SK-N-SH (cell line): Measurements from ENCODE around the gene CSNK2A2. TPM values are rescaled to one million over a fixed set of nuclear protein-coding genes. Genes with fewer than 3 reads are reported as not detected.

Experiments used
- CTCF ChIA-PET: fragments of 300-600, 350-600 bp; formaldehyde crosslinking; extraction: SDS; loops from one replicate; lab custom pipeline; 2021; lab: Yijun Ruan, JAX
- POLR2A ChIA-PET: fragments of 350-600 bp; sonication (Branson Sonifier 250); formaldehyde crosslinking; extraction: SDS; loops from one replicate; lab custom pipeline; 2020; ENCODE audit warnings: antibody characterized with exemption, inconsistent platforms; lab: Yijun Ruan, JAX
- DNase-seq: peaks from one replicate; pipeline ENCODE4 v3.0.0; 2012
- H2AFZ ChIP-seq: fragments of 200-600 bp; sonication (generic); 2 replicates; pipeline ENCODE4 v1.8.1; 2016; ENCODE audit warnings: antibody characterized with exemption, mild to moderate bottlenecking, low read depth
- H3F3A ChIP-seq: fragments of 200-600 bp; sonication (generic); replicated peaks from 2 replicates; pipeline ENCODE3; 2016; ENCODE audit warnings: antibody characterized with exemption, mild to moderate bottlenecking; ENCODE audit not compliant: insufficient read depth
- H3K27ac ChIP-seq, 2 experiments: fragments of 200-500 bp in 1 of 2; fragments of 200-600 bp in 1 of 2; sonication (Bioruptor generic) in 1 of 2; sonication (generic), shearing (Covaris generic) in 1 of 2; 2 replicates each; pipeline versions ENCODE4 v1.5.1 to v1.6.1; 2014 to 2016; ENCODE audit warnings: low read depth in 2 of 2, inconsistent platforms in 1 of 2, low read length in 1 of 2, mild to moderate bottlenecking in 1 of 2, mixed read lengths in 1 of 2
- H3K27me3 ChIP-seq: fragments of 200-600 bp; sonication (generic), shearing (Covaris generic); 2 replicates; pipeline ENCODE4 v1.6.1; 2016; ENCODE audit warnings: mixed run types; ENCODE audit not compliant: insufficient read depth
- H3K36me3 ChIP-seq, 2 experiments: fragments of 200-500 bp in 1 of 2; fragments of 200-600 bp in 1 of 2; sonication (Bioruptor generic) in 1 of 2; sonication (generic) in 1 of 2; replicated peaks in 1 of 2; 2 replicates each; pipeline versions ENCODE3 to v1.5.1; 2014 to 2016; ENCODE audit warnings: low read length in 1 of 2, mild to moderate bottlenecking in 1 of 2; ENCODE audit not compliant: insufficient read depth in 2 of 2, control insufficient read depth in 1 of 2
- H3K4me1 ChIP-seq, 2 experiments: fragments of 200-500 bp in 1 of 2; fragments of 200-600 bp in 1 of 2; sonication (Bioruptor generic) in 1 of 2; sonication (generic), shearing (Covaris generic) in 1 of 2; 2 replicates each; pipeline versions ENCODE4 v1.5.1 to v1.6.1; 2014 to 2016; ENCODE audit warnings: low read depth in 1 of 2, low read length in 1 of 2, mixed run types in 1 of 2; ENCODE audit not compliant: insufficient read depth in 2 of 2, control insufficient read depth in 1 of 2
- H3K4me2 ChIP-seq: fragments of 200-600 bp; sonication (generic), shearing (Covaris generic); 2 replicates; pipeline ENCODE4 v1.6.1; 2017; ENCODE audit warnings: mixed run types
- H3K4me3 ChIP-seq, 2 experiments: fragments of 200-500 bp in 1 of 2; fragments of 200-600 bp in 1 of 2; sonication (Bioruptor generic) in 1 of 2; sonication (generic), shearing (Covaris generic) in 1 of 2; 2 replicates each; pipeline versions ENCODE4 v1.5.1 to v1.8.1; 2014 to 2016; ENCODE audit warnings: low read depth in 2 of 2, inconsistent platforms in 1 of 2, low read length in 1 of 2, mild to moderate bottlenecking in 1 of 2, mixed read lengths in 1 of 2, moderate library complexity in 1 of 2
- H3K79me2 ChIP-seq: fragments of 200-600 bp; sonication (generic); 2 replicates; pipeline ENCODE4 v1.8.1; 2017; ENCODE audit warnings: mild to moderate bottlenecking; ENCODE audit not compliant: insufficient read depth
- H3K9ac ChIP-seq: fragments of 200-600 bp; sonication (generic); 2 replicates; pipeline ENCODE4 v1.6.1; 2017; ENCODE audit warnings: mixed run types
- H3K9me2 ChIP-seq: fragments of 200-600 bp; sonication (generic); 2 replicates; pipeline ENCODE4 v1.6.1; 2017; ENCODE audit warnings: mixed run types
- H3K9me3 ChIP-seq: fragments of 200-600 bp; sonication (generic); 2 replicates; pipeline ENCODE4 v1.6.1; 2017; ENCODE audit warnings: mixed run types, mild to moderate bottlenecking, moderate library complexity
- H4K20me1 ChIP-seq: fragments of 200-600 bp; sonication (generic); 2 replicates; pipeline ENCODE4 v1.6.1; 2017; ENCODE audit warnings: mild to moderate bottlenecking, mixed run types; ENCODE audit not compliant: insufficient read depth
- CTCF ChIP-seq: fragments of 200-600 bp; sonication (generic); IDR thresholded peaks from 2 replicates; pipeline ENCODE4 v1.6.1; 2017; ENCODE audit warnings: antibody characterized with exemption, mild to moderate bottlenecking, moderate library complexity
- EP300 ChIP-seq, 2 experiments: IDR thresholded peaks; 2 replicates each; pipeline versions ENCODE4 v1.4.0 to v1.6.1; 2012; ENCODE audit warnings: borderline replicate concordance in 1 of 2, low read depth in 1 of 2, low read length in 1 of 2
- FOXJ3 ChIP-seq: sonication (generic); formaldehyde crosslinking; IDR thresholded peaks from 2 replicates; pipeline ENCODE4 v1.5.1; 2020; ENCODE audit warnings: mild to moderate bottlenecking, missing genetic modification reagents
- FOXM1 ChIP-seq: IDR thresholded peaks from 2 replicates; pipeline ENCODE4 v1.4.0; 2012; ENCODE audit warnings: low read depth, mild to moderate bottlenecking
- GABPA ChIP-seq: IDR thresholded peaks from 2 replicates; pipeline ENCODE4 v1.4.0; 2012; ENCODE audit warnings: low read depth, mild to moderate bottlenecking
- JUND ChIP-seq: IDR thresholded peaks from 2 replicates; pipeline ENCODE4 v1.4.0; 2012
- MXI1 ChIP-seq: IDR thresholded peaks from 2 replicates; pipeline ENCODE4 v1.6.1; 2012; ENCODE audit warnings: mild to moderate bottlenecking, low read depth, low read length, improper control_type of control experiment
- PBX3 ChIP-seq: IDR thresholded peaks from 2 replicates; pipeline ENCODE4; 2012
- RAD21 ChIP-seq: IDR thresholded peaks from 2 replicates; pipeline ENCODE4 v1.6.1; 2012; ENCODE audit warnings: mild to moderate bottlenecking, low read length
- RCOR1 ChIP-seq: fragments of 150-350 bp; IDR thresholded peaks from 2 replicates; pipeline ENCODE4 v1.6.1; 2017; ENCODE audit warnings: antibody characterized with exemption, low read length
- REST ChIP-seq: IDR thresholded peaks from 2 replicates; pipeline ENCODE4 v1.6.1; 2012; ENCODE audit warnings: mild to moderate bottlenecking, low read depth, low read length, moderate library complexity
- RFX5 ChIP-seq: IDR thresholded peaks from 2 replicates; pipeline ENCODE4 v1.6.1; 2012; ENCODE audit warnings: mild to moderate bottlenecking, improper control_type of control experiment, low read length
- RXRA ChIP-seq: IDR thresholded peaks from 2 replicates; pipeline ENCODE4 v1.4.0; 2012; ENCODE audit warnings: low read depth, mild to moderate bottlenecking, borderline replicate concordance
- SIN3A ChIP-seq: IDR thresholded peaks from 2 replicates; pipeline ENCODE4 v1.6.1; 2012; ENCODE audit warnings: low read depth, mild to moderate bottlenecking, low read length, moderate library complexity, borderline replicate concordance
- SMC3 ChIP-seq: IDR thresholded peaks from 2 replicates; pipeline ENCODE4 v1.6.1; 2012; ENCODE audit warnings: low read depth, low read length, improper control_type of control experiment
- TAF1 ChIP-seq: IDR thresholded peaks from 2 replicates; pipeline ENCODE4 v1.6.1; 2012; ENCODE audit warnings: low read depth, mild to moderate bottlenecking, low read length, moderate library complexity, borderline replicate concordance
- TCF12 ChIP-seq: IDR thresholded peaks from 2 replicates; pipeline ENCODE4 v1.4.0; 2012
- USF2 ChIP-seq: fragments of 150-350 bp; IDR thresholded peaks from 2 replicates; pipeline ENCODE4 v1.6.1; 2017; ENCODE audit warnings: antibody characterized with exemption, low read length, low read depth, borderline replicate concordance
- ZBTB33 ChIP-seq: IDR thresholded peaks from 2 replicates; pipeline ENCODE4 v1.4.0; 2012; ENCODE audit warnings: low read depth, borderline replicate concordance
- WGBS: methylation state at CpG from one replicate; pipeline ENCODE4 v1.1.6; 2017; ENCODE audit warnings: low lambda C conversion rate; 5-methylcytosine and 5-hydroxymethylcytosine counted together
- polyA plus RNA-seq, 3 experiments: library from polyadenylated mRNA; depleted of rRNA; stranded (reverse); fragments of >200 nt; gene quantifications; 2 replicates each; pipeline ENCODE4 v1.2.3, GENCODE V29; 2012

CSNK2A2 gene
- polyA plus RNA-seq, 1 of the 3 experiments (the other 2 are of a cell fraction), result 25.8 TPM

GRCh38 chr16:58170223-58170622, 27.7 kb downstream of the CSNK2A2 start:
- ChIA-PET CTCF (interaction anchor here (1.0 to 1.2 kb wide), 2 partner anchors 41 to 593 kb away, joined by 3 read pairs; no protein-coding TSS in a partner anchor), POLR2A (no interaction called here)
- no peak overlapping the region for H3K27ac ChIP-seq
- H3K9me2 ChIP-seq, result no peaks in the 10 kb centered on the region
- H3K36me3 ChIP-seq, result peaks cover 70 to 78% of the 10 kb centered on the region in 2 experiments
- no peaks in the 10 kb centered on the region for H3K27me3 ChIP-seq
- no peaks in the 10 kb centered on the region for H4K20me1 ChIP-seq
- WGBS, result 93% methylated on average over 2 of the region's 2 CpGs
- no peak for DNase-seq
- H3K4me1 ChIP-seq, result no peaks in the 10 kb centered on the region
- H3F3A ChIP-seq, result peaks cover 5% of the 10 kb centered on the region
- no peak overlapping the region for H3K4me2 ChIP-seq
- H3K79me2 ChIP-seq, result peaks cover 7% of the 10 kb centered on the region; the same call in 1 of the 2 replicates
- H3K4me3 ChIP-seq, result no peak overlapping the region
- no peaks in the 10 kb centered on the region for H3K9me3 ChIP-seq
- H3K9ac ChIP-seq, result no peak overlapping the region
- no peak overlapping the region for H2AFZ ChIP-seq
- TF ChIP-seq JUND, result no peak
- TF ChIP-seq ZBTB33, result no peak
- TF ChIP-seq CTCF, result no peak
- TF ChIP-seq GABPA, result no peak
- no peak for TF ChIP-seq EP300 (IDR thresholded peaks at IDR 0.05; ENCODE audit: borderline replicate concordance in 1 of 2, low read depth in 1 of 2, low read length in 1 of 2)
- TF ChIP-seq RAD21, result no peak
- TF ChIP-seq PBX3, result no peak
- no peak for TF ChIP-seq REST
- TF ChIP-seq TAF1, result no peak
- TF ChIP-seq FOXM1, result no peak
- no peak for TF ChIP-seq USF2
- no peak for TF ChIP-seq MXI1
- no peak for TF ChIP-seq SMC3
- no peak for TF ChIP-seq RCOR1
- TF ChIP-seq FOXJ3 (CRISPR knock-in tag), result no peak
- no peak for TF ChIP-seq RXRA
- TF ChIP-seq SIN3A, result no peak
- TF ChIP-seq TCF12, result no peak
- TF ChIP-seq RFX5, result no peak
